Stimulated activated CD8-positive, alpha-beta memory T cell treated with anti-CD3 and anti-CD28 coated beads, Interleukin-12 subunit alpha, Interleukin-12 subunit beta, amount 100 ng/mL, for 24 hours (primary cell): ENCODE measurements around the gene HMX1.

ENCODE experiments used
- DNase-seq: peaks from one replicate; pipeline ENCODE4 v3.0.0-alpha.2; 2020; ENCODE audit errors: extremely low read depth

Gene HMX1

GRCh38 chr4:8857766-8858700 lies 13.6 kb downstream of the HMX1 start:
- DNase-seq, result no peak

GRCh38 chr4:8856835-8857621 lies 14.6 kb downstream of the HMX1 start:
- no peak for DNase-seq

DNA sequence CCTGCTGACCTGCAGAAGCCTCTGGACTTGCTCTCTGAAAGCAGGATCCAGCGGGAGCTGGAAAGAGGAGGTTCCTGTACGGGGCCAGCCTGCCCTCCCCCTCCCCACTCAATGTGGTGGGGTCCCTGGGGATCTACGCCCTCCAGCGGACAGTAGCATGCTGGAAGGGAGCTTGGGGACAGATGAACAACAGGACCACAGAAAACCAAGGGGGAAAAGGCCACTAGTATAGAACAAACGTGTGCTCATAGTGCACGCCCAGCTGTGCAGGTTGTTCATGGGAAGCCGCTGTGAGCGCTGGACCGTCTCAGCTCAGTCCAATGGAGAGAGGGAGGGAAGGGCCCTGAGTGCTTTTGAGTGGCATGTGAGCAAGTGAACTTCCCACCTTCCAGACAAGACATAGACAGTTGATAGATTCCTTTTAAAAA lies 15.8 kb downstream of the HMX1 start:
- DNase-seq, result no peak

- DNase-seq, result no peak
Measured at GRCh38 chr4:8854931-8855330, 16.7 kb downstream of the HMX1 start.

GRCh38 chr4:8854016-8854415 lies 17.6 kb downstream of the HMX1 start:
- DNase-seq, result no peak

GRCh38 chr4:8853249-8853648 lies 18.4 kb downstream of the HMX1 start:
- DNase-seq, result no peak

DNA sequence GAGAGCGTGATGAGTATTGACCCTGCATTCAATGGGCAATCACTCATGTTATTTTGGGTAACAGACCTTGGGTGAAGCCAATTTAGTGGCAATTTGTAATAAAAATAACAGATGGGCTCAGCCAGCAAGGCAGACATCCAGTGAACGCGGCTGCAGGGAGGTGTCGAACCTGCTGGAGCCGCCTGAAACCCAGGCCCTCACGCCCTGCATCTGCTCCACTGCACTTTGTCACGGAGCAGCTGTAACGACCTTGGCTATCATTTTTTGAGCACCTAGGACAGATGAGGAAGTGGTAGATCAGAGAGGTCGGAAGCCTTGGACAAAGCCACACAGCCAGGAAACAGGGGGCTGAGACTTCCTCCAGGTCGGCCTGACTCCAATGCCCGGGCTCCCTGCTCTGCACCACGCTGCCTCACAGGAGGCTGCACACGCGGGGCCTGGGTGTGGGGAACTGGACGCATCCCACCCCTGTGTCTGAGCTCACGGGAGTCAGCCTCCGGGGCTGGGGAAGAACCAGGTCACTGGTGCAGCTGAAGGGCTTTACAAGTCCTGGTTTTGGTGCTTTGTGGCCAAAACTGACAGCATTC lies 19.4 kb downstream of the HMX1 start:
- no peak for DNase-seq

DNA sequence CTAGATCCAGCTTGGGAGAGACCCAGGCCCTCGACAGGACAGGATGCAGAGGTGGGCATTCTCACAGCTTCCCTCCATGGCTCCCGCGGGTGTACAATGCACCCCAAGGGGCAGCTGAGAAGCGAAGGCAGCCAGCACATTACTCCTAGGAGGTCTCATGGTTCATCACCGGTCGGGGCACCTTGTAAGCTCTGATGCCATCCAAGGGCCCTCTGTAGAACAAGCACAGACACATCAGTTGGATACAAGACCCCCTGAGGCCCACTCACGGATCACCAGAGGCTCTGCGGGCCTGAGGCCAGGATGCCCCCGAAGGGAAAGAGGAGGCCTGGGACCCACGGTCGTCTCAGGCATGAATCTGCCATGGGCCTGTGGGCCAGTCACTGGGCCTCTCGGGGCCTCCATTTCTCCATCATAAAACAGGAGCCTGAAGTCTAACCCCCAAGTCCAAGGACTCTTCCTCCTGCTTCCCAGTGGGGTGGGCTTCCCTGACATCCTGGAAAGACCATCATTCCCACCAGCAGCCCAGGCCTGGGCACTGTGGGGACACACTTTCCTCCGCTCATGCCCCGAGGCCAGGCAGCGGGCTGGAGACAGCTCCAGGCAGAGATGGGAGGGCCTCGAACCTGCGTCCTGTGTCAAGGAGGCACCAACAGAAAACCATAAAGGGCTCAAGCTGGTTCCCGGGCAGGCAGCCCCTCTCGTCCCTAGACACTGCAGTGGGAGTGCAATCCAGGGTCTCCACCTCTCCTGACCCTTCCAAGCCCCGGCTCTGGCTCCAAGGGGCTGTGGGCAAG lies 20.1 kb downstream of the HMX1 start:
- DNase-seq, result no peak

- DNase-seq, result no peak
Measured at GRCh38 chr4:8850830-8851188, 20.8 kb downstream of the HMX1 start.

GRCh38 chr4:8850074-8850829 lies 21.4 kb downstream of the HMX1 start:
- no peak for DNase-seq

- no peak for DNase-seq
Measured at GRCh38 chr4:8849266-8850073, 22.2 kb downstream of the HMX1 start.

GRCh38 chr4:8848507-8849265 lies 23.0 kb downstream of the HMX1 start:
- no peak for DNase-seq

GRCh38 chr4:8847764-8848163 lies 23.9 kb downstream of the HMX1 start:
- DNase-seq, result no peak

DNA sequence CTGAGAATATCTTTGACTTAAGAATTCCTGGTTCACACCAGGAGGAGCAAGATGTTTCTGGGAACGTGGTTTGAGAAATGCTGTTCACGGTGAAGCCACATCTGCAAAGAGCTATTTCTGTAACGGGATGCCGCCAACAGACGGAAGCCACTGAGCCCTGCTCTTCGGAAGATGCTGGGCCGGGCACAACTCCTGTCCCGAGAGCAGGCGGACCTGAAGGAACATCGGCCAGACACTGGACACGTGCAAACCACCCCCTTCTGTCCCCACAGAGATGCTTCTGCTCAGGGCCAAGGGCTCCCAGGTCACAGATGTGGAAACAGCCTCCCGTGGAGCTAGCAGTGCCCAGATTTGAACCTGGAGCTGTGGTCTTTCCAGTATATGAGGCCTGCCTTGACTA lies 24.3 kb downstream of the HMX1 start:
- no peak for DNase-seq

DNA sequence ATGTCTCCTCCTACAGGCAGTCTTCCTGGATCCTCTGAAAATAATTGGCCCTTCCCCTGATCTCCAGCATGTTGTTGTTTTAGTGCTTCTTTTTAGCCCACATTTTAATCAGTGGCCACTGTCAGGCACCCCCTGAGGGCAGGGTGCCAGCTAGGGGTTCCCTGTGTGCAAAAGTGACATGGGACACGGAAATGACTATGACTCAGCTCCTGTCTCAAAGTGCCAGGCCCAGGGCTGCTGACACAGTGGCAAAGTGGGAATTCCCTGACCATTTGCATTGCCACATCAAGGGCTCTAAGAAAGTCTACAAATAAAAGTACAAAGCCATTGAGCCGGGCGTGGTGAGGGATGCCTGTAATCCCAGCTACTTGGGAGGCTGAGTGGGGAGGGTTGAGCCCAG lies 24.8 kb downstream of the HMX1 start:
- no peak for DNase-seq

DNA sequence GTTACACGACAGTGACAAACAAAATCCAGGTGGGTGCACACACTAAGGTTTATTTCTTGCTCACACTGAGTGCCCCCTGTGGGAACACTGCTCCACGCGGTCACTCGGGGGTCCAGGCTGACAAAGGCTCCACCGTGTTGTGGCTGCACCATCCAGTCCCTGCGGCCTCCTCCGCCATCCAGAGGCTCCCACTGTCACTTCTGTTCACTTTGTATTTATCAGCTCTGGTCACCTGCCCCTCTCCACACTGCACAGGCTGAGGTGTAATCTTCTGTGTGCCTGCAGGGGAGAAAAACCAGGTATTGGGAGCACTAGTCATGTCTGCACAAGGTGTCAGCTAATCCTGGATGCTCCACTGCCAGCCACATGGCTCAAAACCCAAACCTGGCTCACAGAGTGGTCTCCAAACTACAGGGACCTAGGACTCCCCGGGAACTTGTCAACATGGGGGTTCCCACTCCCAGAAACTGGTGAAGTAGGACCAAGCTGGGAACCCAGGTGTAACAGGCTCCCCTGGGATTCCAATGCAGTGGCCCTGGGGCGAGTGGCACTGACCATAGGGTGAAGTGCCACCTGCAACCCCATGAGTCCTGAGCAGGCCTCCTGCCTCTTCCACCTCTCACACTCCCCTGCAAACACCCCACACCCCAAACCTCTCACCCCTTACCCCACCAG lies 25.5 kb downstream of the HMX1 start:
- DNase-seq, result no peak

DNA sequence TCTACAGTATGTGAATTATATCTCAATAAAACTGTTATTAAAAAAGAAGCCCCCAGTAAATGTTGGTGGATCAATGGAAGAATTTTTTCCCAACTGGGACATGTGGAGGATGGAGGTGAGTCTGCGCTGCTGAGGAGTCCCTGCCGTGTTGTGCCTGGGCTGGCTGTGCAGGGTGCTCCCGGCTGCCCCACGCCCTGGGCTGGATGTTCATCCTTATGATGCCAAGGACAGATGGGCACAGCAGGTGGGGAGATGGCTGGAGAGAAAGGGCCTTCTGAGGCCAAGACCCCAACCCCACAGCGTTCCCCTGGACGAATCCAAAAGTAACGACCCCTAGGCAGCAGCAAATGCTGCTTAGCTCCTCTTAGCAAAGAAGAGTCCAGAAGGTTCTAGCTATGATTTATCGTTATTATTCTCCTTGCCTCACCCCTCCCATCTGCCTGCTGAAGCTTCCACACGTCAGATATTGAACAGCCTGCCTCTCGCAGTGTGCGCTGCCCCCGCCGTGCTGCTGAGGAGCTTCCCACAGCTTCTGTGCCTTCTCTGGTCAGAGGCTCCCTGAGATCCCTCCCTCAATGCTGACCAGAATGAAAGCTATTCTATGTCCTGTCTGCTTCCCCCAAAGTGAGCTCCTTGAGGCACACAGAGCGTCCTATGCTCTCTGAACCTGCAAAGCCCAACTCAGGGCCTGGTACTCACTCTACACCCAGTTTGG lies 26.5 kb downstream of the HMX1 start:
- DNase-seq, result no peak

DNA sequence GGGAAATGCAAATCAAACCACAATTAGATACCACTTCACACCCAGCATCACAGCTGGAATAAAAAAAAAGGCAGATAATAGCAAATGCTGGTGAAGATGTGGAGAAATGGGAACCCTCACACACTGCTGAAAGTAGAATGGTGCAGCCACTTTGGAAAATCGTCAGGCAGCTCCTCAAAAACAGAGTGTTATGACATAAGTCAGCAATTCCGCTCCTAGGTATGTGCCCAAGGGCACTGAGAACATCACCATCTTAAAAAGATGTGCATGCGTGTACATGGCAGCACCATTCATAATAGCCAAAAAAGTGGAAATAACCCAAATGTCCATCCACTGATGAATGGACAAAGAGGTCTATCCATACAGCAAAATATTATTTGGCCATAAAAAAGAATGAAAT lies 28.0 kb downstream of the HMX1 start:
- no peak for DNase-seq
